Uterus (tissue), 4 donors: ENCODE data around the gene TXN2. TPM values are rescaled to one million over a fixed set of nuclear protein-coding genes. Genes with fewer than 3 reads are reported as not detected.
A peak's percentile ranks its signal among the peaks of the same experiment; 100 is the strongest.

Experiments used
- DNase-seq, 2 donors: peaks; one replicate each; pipeline ENCODE4 v3.0.0-alpha.2; 2019 to 2020
- H3K27ac ChIP-seq, 2 donors: fragments of 200-600 bp; sonication (generic); 1 replicate in 1 of 2; 2 replicates in 1 of 2; pipeline ENCODE4 v1.5.1; 2016 to 2018
- H3K27me3 ChIP-seq, 2 donors: fragments of 200-600 bp; sonication (generic); one replicate each; pipeline ENCODE4 v1.5.1; 2018 to 2019; ENCODE audit warnings: control low read depth in 1 of 2
- H3K36me3 ChIP-seq, 2 donors: fragments of 200-600 bp; sonication (generic); one replicate each; pipeline ENCODE4 v1.5.1; 2019; ENCODE audit warnings: control low read depth in 1 of 2
- H3K4me1 ChIP-seq, 2 donors: fragments of 200-600 bp; sonication (generic); one replicate each; pipeline ENCODE4 v1.5.1; 2018 to 2019; ENCODE audit warnings: control low read depth in 1 of 2
- H3K4me3 ChIP-seq, 2 donors: fragments of 200-600 bp; sonication (generic); 1 replicate in 1 of 2; 2 replicates in 1 of 2; pipeline ENCODE4 v1.5.1; 2018 to 2019; ENCODE audit warnings: mild to moderate bottlenecking in 1 of 2
- H3K9me3 ChIP-seq, 2 donors: fragments of 200-600 bp; sonication (generic); one replicate each; pipeline ENCODE4 v1.5.1; 2019; ENCODE audit warnings: control low read depth in 1 of 2
- POLR2A ChIP-seq, 2 donors: fragments of 450-650 bp; IDR thresholded peaks; one replicate each; pipeline ENCODE4 v1.6.1; 2016; ENCODE audit warnings: antibody characterized with exemption in 2 of 2, mild to moderate bottlenecking in 1 of 2, moderate library complexity in 1 of 2
- intact Hi-C: fragments of 100-400 bp; cut with DNase I; formaldehyde crosslinking; loops from one replicate; pipeline ENCODE4 v1.15.1; 2023; ENCODE audit warnings: low total_unique reads
- total RNA-seq, 4 donors: library from RNA; depleted of rRNA in 3 of 4; stranded (reverse); fragments of >200 nt in 3 of 4; gene quantifications; one replicate each; pipeline versions ENCODE4 v1.1.0 to v1.2.4, GENCODE V29; 2014 to 2023
- TF ChIP-seq, protein P1 (sequence below), 4 experiments: fragments of 200-600 bp in 2 of 4; fragments of 450-650 bp in 2 of 4; sonication (generic) in 2 of 4; IDR thresholded peaks; one replicate each; pipeline ENCODE4 v1.5.1; 2016 to 2019; ENCODE audit warnings: antibody characterized with exemption in 4 of 4, mild to moderate bottlenecking in 2 of 4, moderate library complexity in 1 of 4
- donor health status: DM: yes; HTN: yes; CAD: no.

The TXN2 gene
- total RNA-seq, 4 donors from 2014 or later, result 14.4 to 56.4 (median 17.8) TPM

DNA sequence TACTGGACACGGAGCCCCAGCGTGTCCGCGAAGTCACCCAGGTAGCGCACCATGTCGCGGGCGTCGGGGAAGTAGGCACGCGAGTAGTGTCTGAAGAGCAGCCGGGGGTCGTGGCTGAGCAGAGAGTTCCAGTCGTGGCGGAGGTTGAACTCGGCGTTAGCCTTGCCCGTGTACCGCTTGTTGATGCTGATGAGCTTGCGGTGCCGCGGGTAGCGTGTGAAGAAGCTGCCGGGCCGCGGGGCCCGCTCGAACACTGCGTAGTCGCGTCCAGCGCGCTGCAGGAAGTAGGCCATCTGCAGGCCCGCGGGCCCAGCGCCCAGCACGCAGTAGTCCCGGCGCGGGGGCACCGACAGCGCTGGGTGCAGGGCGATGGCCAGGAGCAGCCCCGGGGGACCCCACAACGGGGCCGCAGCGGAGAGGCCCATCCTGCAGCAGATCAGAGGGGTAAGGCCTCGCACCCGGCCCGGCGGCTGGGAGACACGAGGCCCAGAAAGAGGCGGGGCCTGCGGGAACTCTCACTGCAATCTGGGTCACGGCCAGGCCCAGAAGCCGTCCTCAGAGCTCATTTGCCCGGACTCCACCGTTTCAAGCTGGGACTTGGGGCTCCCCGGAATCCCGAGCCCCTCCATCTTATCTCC is 24.7 kb upstream of the TXN2 start:
- Histone ChIP-seq H3K9me3 (no peaks in the 10 kb centered on the region), H3K4me3 (peak overlapping the region in 1 of 2 donors; percentile 50), H3K27ac (peak overlapping the region; percentile 83 to 86), H3K27me3 (no peaks in the 10 kb centered on the region), H3K36me3 (no peaks in the 10 kb centered on the region), H3K4me1 (no peaks in the 10 kb centered on the region)
- intact Hi-C loops, result no loop called here
- no peak for TF ChIP-seq POLR2A (IDR thresholded peaks at IDR 0.05)
- TF ChIP-seq, protein P1, sequence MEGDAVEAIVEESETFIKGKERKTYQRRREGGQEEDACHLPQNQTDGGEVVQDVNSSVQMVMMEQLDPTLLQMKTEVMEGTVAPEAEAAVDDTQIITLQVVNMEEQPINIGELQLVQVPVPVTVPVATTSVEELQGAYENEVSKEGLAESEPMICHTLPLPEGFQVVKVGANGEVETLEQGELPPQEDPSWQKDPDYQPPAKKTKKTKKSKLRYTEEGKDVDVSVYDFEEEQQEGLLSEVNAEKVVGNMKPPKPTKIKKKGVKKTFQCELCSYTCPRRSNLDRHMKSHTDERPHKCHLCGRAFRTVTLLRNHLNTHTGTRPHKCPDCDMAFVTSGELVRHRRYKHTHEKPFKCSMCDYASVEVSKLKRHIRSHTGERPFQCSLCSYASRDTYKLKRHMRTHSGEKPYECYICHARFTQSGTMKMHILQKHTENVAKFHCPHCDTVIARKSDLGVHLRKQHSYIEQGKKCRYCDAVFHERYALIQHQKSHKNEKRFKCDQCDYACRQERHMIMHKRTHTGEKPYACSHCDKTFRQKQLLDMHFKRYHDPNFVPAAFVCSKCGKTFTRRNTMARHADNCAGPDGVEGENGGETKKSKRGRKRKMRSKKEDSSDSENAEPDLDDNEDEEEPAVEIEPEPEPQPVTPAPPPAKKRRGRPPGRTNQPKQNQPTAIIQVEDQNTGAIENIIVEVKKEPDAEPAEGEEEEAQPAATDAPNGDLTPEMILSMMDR (IDR thresholded peaks at IDR 0.05), result no peak
- DNase-seq, result peak; percentile 29 to 34

DNA sequence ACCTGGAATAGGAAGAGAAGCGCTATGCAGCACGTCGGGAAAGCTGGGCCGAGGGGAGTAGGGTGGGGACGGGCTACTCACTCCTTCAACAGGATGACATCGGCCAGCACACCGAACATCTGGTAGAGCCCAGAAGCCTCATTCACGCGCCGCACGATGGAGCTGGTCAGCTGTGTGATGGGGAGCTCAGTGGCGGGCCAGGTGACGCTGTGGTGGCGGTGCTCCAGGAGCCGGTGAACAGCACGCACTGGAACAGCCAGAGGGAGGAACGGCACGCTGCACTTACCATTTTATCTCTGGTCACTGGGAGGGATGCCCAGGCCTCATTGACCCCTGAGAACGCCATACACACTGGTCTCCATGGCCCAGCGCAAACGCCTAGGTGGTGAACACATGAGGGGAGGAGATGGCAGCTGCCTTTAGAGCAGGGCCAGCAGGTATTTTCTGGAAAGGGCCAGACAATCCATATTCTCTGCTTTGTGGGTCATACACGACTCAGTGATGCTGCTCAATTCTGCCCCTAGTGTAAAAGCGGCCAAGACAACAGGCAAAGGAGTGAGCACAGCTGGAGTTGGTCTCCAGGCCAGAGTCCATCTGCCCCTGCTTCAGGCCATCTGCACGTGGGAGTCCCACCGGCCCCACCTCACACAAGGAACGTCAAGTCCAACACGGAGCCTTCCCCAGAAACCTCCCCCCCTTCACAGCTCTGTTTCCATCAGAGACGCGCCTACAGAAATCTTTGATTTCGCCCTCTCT is 16.6 kb upstream of the TXN2 start:
- TF ChIP-seq, protein P1 (IDR thresholded peaks at IDR 0.05), result no peak
- no peak for TF ChIP-seq POLR2A (IDR thresholded peaks at IDR 0.05)
- intact Hi-C loops, result no loop called here
- Histone ChIP-seq H3K27ac (no peak overlapping the region), H3K36me3 (no peaks in the 10 kb centered on the region), H3K27me3 (no peaks in the 10 kb centered on the region), H3K4me1 (no peaks in the 10 kb centered on the region), H3K4me3 (no peak overlapping the region), H3K9me3 (no peaks in the 10 kb centered on the region)
- peak in 1 of 2 donors; percentile 32 for DNase-seq

- no peak for DNase-seq
- H3K4me3 ChIP-seq, result no peak overlapping the region
- H3K36me3 ChIP-seq, result no peaks in the 10 kb centered on the region
- TF ChIP-seq, protein P1 (IDR thresholded peaks at IDR 0.05), result no peak
- no peak for TF ChIP-seq POLR2A (IDR thresholded peaks at IDR 0.05)
- no peaks in the 10 kb centered on the region for H3K27me3 ChIP-seq
- H3K27ac ChIP-seq, result no peak overlapping the region
- no peaks in the 10 kb centered on the region for H3K4me1 ChIP-seq
- no peaks in the 10 kb centered on the region for H3K9me3 ChIP-seq
- intact Hi-C loops, result no loop called here
Observed at GRCh38 chr22:36493690-36494110, 12.3 kb upstream of the TXN2 start.

- no peaks in the 10 kb centered on the region for H3K4me1 ChIP-seq
- no peaks in the 10 kb centered on the region for H3K9me3 ChIP-seq
- no peak overlapping the region for H3K27ac ChIP-seq
- H3K4me3 ChIP-seq, result no peak overlapping the region
- DNase-seq, result no peak
- intact Hi-C loops, result no loop called here
- no peaks in the 10 kb centered on the region for H3K27me3 ChIP-seq
- TF ChIP-seq POLR2A (IDR thresholded peaks at IDR 0.05), result no peak
- TF ChIP-seq, protein P1 (IDR thresholded peaks at IDR 0.05), result no peak
- no peaks in the 10 kb centered on the region for H3K36me3 ChIP-seq
Observed at GRCh38 chr22:36492109-36492508, 10.7 kb upstream of the TXN2 start.

DNA sequence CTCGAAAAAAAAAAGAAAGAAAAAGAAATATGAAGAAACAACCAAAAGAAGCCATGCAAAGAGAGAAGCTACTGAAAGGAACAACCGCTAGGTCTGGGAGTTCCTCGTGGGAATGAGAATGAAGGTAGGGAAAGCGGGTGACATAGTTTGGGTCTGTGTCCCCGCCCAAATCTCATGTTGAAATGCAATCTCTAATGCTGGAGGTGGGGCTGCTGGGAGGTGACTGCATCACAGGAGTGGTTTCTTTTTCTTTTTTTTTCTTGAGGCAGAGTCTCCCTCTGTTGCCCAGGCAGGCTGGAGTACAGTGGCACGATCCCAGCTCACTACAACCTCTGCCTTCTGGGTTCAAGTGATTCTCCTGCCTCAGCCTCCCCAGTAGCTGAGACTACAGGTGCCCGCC is 9.7 kb upstream of the TXN2 start:
- TF ChIP-seq, protein P1 (IDR thresholded peaks at IDR 0.05), result no peak
- no peak for TF ChIP-seq POLR2A (IDR thresholded peaks at IDR 0.05)
- Histone ChIP-seq H3K9me3 (no peaks in the 10 kb centered on the region), H3K4me1 (no peaks in the 10 kb centered on the region), H3K27ac (no peak overlapping the region), H3K36me3 (no peaks in the 10 kb centered on the region), H3K27me3 (no peaks in the 10 kb centered on the region), H3K4me3 (no peak overlapping the region)
- intact Hi-C loops, result no loop called here
- no peak for DNase-seq
